GM18868 (cell line): ENCODE results near the gene CD86.
A peak's percentile ranks its signal among the peaks of the same experiment; 100 is the strongest.

Experiments used
- ATAC-seq: cut with Tn5 transposase; IDR thresholded peaks from one replicate; pipeline ENCODE4 v1.9.1; 2021; ENCODE audit warnings: mild to moderate bottlenecking, moderate library complexity; ENCODE audit not compliant: unreplicated experiment

The CD86 gene

GRCh38 chr3:122091602-122092295 lies 36.6 kb downstream of the CD86 start:
- peak; percentile 33 for ATAC-seq

- ATAC-seq, result peak; percentile 39
Measured at GRCh38 chr3:122092460-122093165, 37.5 kb downstream of the CD86 start.

GRCh38 chr3:122094125-122094524 lies 39.0 kb downstream of the CD86 start:
- peak; percentile 49 for ATAC-seq

GRCh38 chr3:122094693-122095092 lies 39.5 kb downstream of the CD86 start:
- ATAC-seq, result no peak

- no peak for ATAC-seq
Measured at GRCh38 chr3:122097141-122097540, 42.0 kb downstream of the CD86 start.

- no peak for ATAC-seq
Measured at GRCh38 chr3:122098611-122099010, 43.4 kb downstream of the CD86 start.

GRCh38 chr3:122099255-122099654 lies 44.1 kb downstream of the CD86 start:
- ATAC-seq, result no peak

- no peak for ATAC-seq
Measured at GRCh38 chr3:122100083-122100482, 44.9 kb downstream of the CD86 start.

GRCh38 chr3:122100591-122101463 lies 45.7 kb downstream of the CD86 start:
- ATAC-seq, result peak; percentile 36

GRCh38 chr3:122101646-122102045 lies 46.5 kb downstream of the CD86 start:
- ATAC-seq, result peak; percentile 43

- ATAC-seq, result peak; percentile 44
Measured at GRCh38 chr3:122102191-122102935, 47.2 kb downstream of the CD86 start.

- ATAC-seq, result peak; percentile 27
Measured at GRCh38 chr3:122103821-122104514, 48.8 kb downstream of the CD86 start.

- ATAC-seq, result no peak
Measured at GRCh38 chr3:122104515-122105194, 49.5 kb downstream of the CD86 start.

GRCh38 chr3:122105626-122106025 lies 50.5 kb downstream of the CD86 start:
- no peak for ATAC-seq

- no peak for ATAC-seq
Measured at GRCh38 chr3:122107171-122107570, 52.0 kb downstream of the CD86 start.

- peak; percentile 48 for ATAC-seq
Measured at GRCh38 chr3:122111974-122112373, 56.8 kb downstream of the CD86 start.

- ATAC-seq, result no peak
Measured at GRCh38 chr3:122112754-122113153, 57.6 kb downstream of the CD86 start.

GRCh38 chr3:122123850-122124249 lies 68.7 kb downstream of the CD86 start:
- ATAC-seq, result no peak

GRCh38 chr3:122132949-122133540 lies 77.9 kb downstream of the CD86 start:
- no peak for ATAC-seq
